NCI-H2227 treated with DMSO at 0.1 percent for 48 hours (cell line): ENCODE results near the gene WDFY4.

Source experiments
- DNase-seq: peaks from one replicate; lab custom pipeline; 2025; lab: John Stamatoyannopoulos, UW

WDFY4 gene

DNA sequence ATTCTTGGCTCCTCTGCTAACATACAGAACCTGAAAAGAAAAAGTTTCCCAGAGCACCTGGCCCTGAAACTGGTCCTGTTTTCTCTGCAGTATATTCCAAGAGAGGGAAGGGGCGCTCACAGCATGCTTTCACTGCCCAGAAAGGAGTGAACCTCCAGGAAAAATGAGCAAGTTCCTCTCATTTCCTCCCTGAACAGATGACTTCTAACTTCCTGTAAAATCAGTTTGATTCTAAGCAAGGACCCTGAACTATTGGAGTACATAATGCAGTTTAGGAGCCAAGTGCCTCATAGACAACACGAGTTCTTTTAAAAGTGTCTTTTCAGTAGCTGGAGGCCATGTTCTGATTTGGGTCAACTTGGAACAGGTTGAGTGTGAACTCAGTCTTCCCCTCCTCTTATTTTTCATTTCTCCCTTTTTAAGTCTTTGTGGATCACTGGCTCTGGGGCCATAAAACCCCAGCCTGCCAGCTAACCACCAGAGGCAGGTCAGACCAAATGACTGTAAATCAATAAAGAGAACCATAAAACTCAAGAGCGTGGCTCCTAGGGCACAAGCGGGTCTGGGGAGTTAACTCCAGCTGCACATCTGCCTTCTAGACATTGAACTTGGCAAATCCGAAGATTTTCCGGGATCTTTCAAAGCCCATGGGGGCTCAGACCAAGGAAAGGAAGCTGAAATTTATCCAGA is 260.9 kb downstream of the WDFY4 start:
- no peak for DNase-seq

DNA sequence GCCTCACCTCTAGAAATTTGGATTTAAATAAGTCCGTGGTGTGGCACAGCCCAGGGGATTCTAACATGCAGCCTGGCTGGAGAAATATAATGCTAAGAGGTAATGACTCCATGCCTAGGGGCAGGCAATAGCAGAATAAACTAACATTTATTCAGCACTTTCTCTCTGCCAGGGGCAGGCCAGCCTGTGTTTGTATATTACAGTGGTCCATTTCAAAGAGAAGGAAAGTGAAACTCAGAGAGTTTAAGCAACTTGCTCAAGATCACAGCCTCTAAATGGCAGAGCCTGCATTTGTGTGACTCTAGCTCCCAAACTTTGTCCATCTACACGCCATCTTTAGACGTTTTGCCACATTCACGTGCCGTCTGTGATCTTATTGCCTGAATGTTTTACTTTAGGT is 261.7 kb downstream of the WDFY4 start:
- no peak for DNase-seq

DNA sequence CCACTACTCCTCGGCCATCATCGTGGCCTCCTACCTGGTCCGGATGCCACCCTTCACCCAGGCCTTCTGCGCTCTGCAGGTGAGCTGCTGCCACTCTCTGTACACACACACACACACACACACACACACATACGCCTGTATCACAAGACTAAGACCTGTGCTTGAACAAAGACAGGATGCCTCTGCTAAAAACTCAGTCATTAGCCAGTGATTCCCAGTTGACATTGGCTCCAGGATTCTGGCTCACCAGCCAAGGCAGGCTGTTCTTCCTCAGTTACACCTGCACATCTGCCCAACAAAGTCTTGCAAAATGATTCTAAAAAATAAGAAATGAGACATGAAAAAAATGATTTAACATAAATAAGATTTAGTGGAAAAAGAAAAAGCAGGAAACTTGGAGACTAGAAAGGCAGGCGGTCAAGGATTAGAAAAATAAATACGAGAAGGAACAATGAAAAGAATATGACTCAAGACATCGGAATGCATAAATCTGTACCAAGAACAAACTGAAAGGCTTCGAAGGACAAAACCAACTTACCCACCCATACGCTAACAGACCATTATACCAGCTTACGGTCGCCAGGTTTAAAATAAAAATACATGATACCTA is 262.3 kb downstream of the WDFY4 start:
- DNase-seq = no peak

DNA sequence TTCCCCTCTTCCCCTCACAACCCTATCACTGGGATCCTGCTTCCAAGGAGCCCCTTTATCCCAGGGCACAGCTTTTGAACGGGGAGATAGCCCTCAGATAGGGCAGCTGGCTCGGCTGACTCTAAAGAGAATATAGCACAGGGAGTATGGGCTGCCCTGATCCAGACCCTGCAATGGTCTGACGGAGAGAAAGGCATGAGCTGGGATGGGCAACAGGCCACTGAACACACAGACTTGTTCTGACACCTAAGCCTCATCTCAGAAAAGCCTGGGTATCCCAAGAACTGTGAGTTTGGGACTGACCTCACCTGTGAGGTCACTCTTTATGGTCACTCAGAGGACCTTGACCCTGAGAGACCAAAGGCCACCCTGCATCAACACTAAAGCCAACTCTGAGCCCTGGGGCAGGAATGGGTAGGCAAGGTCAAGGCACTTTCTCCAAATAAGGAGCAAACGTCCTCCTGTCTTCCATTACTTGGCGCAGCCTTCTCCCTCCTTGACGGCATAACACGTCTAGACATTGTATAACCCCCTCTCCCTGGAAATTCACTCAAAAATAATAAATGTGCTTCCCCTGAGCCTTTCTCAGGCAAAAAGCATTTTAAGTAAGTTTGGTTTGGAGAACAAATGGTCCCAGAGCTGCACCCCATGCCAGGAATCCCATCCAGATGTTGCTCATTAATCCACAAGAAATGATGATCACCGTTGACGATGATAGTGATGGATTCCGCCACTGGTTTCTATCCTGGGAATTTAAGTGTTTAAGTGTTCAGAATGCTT is 263.2 kb downstream of the WDFY4 start:
- no peak for DNase-seq

DNA sequence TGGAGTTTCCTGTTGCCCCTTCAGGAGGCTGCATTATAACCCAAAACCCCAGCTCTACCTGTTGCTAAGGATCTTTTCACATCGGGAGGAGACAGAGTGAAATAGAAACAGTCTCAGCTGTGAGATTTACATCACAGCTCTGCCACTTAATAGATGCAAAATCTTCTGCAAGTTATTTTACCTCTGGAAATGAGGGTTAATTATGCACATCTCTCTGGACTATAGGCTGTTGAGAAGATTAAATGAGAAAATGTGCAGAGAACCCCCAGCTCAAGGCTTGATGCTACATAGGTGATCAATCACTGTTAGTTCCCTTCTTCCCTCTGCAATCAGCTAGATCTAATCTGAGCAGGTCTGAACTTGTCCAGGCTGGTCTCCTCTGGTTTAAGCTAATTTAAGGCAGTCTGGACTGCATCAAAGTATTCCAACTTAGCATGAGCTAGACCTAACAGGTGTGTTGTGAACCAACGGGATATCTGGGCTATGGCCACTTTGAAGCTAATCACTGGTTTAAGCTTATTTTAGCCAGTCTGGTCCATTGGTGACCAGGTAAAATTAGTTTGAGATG is 263.9 kb downstream of the WDFY4 start:
- no peak for DNase-seq

DNA sequence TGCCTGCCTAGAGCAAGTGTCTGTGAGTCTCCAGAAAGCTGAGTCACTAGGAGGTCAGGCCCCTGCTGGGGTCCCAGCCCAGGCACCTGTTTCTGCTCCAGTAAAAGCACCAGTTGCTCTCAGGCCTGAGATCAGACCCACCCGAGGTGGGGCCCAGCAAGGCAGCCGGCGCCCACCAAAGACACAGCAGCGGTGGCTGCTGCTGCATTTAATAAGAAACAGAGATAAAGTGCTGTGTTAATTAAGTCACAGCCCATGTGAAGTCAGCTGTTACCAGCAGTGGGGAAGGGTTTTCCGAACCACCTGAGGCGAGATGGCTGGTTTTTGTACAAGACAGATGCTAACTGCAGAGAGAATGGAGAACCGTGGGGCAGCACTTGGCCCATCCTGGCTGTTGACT is 267.0 kb downstream of the WDFY4 start:
- DNase-seq = no peak

DNA sequence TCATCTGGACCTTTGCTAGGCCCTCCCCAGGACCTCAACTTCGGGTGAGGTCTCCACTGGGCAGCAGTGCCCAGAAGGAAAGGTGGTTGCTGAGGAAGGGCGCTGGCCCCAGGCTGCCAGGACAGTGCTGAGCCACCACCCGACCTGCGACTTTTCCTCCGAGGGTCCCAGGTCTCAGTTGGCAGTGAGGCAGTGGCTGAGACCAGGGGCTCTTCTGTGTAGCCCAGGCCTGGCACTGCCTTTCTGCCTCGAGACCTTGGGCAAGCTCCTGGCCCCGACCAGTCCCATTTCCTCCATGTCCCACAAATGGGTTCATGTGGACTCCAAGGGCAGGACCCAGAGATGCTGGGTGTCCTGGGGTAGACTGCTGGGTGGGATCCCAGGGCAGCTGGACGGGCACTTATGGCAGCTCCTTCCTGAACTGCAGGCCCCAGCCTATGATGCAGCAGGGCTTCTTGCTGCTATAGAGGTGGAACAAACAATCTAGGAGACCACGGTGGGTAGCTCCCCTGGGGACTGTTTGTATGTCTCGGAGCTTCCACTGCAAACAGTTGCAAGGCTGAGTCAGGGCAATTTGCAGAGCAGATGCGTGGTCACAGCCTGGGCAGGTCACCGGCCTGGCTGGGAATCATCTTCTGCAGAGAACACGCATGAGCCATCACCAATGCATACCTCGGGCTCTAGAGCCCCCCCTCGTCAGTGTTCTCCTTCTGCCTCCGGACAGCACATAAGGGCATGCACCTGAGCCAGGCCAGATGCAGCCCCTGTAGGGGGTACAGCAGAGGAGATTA is 272.9 kb downstream of the WDFY4 start:
- DNase-seq = no peak

DNA sequence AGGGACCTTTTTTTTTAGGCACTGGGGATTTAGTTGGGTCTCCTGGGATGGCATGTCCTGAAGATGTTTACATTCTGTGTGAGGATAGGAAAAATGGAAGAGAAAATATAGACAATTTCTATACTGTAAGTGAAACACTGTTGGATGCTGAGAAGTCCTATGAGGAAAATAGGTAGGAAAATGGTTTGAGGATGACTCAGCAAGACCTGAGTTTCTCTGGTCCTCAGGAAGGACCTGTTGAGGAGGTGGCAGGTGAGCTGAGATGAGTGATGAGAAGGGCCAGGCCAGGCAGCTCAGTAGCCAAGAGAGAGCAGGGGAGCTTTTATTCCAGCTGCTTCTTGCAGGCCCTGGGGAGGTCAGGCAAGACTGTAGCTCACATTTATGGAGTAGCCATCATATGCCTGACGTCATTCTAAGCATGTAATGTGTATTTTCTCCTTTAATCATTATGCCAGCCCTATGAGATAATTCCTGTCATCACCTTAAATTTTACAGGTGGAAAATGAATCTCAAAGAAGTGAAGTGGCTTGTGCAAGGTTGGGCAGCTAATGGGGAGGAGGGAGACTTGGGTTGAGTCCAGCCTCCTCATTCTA is 274.0 kb downstream of the WDFY4 start:
- DNase-seq = no peak

DNA sequence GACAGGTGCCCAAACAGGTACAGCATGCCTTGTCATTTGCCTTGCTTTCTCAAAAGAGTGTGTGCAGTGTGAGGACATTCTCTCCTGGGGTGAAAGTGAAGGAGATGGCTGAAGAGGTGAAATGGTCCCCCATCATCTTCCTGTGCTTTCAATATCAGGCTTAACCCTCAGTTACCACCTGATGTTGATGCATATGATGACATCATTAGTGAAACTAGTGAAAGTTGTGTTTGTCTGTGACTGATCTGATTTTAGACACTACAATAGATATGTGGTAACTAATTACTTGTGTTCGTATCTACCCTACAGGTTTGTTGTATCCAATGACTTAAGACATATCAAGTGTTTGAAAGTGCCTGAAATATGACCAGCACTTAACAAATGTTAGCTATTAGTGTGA is 279.4 kb downstream of the WDFY4 start:
- DNase-seq = no peak

DNA sequence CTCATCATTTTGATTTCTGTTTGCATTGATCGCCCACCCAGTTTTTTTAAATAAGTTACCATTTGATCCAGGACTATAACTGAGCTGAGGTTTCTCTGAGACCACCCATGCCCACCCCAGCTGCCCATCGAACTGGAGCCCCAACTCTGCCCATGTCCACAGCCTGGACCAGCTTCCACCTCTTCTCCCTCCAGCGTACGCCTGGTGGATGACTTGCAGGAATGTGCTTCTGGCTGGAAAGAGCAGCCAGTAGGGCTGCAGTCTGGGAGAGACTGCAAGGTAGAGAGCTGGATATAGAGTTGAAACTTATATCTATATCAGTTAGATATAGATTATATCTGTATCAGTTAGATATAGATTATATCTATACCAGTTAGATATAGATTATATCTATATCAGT is 280.8 kb downstream of the WDFY4 start:
- no peak for DNase-seq

DNA sequence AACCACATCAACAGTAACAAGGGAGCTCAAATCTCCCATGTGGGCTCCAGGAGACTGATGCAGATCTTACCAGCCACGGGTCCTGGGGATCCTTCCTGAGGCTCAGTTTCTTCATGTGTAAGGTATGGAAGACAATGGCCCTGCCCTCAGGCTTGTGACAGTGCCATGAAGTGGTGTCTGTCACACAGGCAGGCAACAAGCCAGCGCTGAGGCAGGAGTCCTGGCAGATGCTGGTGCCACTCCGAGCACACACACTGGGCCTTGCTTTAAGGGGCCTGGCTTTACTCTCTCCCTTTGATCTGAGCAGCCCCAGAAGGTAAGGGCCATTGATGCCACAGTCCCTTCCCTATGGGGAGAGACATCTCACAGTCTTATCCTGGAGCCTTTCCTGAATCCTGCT is 283.4 kb downstream of the WDFY4 start:
- no peak for DNase-seq

DNA sequence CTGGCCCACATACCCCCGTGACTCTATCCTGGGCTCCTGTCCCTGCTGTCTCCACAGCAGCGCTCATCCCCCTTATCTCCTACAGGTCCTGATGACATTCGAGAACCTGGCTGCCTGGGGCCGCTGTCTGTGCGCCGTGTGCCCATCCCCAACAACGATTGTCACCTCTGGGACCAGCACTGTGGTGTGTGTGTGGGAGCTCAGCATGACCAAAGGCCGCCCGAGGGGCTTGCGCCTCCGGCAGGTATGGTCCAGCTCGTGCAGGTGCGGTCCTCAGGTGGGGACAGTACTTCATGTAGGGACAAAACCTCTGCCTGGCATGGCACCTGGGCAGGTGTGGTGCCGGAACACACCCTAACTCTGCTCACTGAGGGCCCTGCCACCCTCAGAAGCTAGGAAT is 285.4 kb downstream of the WDFY4 start:
- DNase-seq = no peak

DNA sequence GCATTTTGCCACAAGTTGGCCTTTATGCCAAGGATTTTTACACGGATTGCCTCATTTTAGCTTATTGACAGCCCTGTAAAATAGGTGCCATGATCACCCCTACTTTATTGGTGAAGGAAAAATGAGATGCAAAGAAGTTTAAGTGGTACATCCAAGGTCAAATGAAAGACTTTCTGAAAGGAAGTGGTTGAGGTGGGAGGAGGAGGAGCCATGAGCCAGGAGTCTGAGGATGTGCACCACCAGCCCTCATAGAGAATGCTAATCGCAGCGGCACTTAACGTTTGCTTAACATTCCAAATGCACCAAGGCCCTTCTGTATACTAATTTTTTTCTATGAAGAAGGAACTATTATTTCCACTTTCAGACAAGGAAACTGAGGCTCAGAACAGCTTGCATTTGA is 286.0 kb downstream of the WDFY4 start:
- no peak for DNase-seq

DNA sequence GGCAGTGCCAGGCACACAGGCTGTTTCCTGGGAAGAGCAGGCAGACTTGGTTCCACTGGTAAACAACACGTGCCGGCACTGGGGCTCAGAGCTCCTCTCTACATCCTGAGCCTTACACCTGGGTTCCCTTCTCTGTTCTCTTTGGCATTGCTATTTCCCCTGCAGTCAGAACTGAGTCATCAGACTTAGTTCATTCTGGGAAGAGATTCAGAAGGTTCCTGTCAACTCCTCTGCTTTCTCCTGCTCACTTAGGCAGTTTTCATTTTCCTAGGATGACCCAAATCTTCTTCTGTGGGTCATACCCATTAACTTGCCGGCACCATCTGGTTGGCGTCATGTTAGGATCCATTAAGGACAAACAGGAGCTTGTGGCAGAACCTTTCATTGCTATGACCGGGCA is 288.4 kb downstream of the WDFY4 start:
- no peak for DNase-seq

DNA sequence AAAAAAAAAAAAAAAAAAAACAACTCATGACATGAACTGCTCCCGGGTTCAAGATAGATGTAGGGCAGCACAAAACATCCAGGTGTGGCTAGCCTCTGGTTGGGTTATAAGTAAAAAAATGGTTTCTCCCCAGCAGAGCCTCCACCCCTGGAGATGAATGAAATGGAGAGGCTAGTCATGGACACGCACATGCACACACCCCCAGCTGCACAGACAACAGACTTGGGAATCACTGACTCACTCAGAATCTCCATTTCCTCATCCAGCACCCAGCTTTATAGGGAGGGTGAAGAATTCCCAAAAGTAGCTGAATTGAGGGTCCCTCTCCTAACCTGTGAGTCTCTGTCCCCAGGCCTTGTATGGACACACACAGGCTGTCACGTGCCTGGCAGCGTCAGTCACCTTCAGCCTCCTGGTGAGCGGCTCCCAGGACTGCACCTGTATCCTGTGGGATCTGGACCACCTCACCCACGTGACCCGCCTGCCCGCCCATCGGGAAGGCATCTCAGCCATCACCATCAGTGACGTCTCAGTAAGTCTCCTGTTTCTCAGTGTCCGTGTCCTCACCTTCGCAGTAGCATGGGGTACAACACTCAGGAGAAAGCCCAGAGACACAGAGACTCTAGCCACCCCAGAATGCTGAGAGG is 290.0 kb downstream of the WDFY4 start:
- no peak for DNase-seq

DNA sequence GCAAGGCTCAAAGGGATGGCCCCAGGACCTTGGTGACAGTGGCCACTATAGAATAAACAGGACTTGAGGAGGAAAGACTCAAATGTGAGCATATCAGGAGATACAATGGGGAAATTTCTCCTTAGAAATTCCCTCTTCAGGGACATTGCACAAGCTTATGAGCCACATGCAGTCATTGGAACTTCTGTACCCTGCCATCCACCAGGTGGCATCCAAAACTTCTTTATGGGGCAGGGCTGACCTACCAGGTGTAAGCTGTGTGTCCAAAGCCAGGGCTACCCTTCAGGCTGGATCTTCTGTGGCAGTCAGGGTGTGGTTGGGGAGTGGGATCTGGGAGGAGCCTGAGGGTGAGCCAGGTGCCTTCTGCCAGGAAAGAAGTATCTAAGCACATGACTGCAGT is 291.5 kb downstream of the WDFY4 start:
- DNase-seq = no peak

DNA sequence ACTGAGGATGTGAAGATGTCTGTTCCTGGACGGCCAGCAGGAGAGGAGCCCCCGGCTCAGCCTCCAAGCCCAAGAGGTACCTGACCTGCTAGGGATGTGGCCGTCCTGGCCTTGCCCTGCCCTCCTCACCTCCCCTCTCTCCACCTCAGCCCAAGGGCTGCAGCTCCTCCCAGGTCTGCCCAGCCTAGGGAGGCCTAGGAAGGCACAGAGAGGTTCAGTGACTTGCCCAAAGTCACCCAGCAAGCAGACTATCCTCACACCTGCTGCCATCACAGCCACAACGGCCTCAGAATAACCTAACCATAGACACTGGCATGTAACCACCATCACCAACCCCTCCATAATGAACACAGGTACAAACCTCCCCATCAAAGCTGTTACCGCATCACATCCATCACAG is 293.6 kb downstream of the WDFY4 start:
- DNase-seq = no peak

DNA sequence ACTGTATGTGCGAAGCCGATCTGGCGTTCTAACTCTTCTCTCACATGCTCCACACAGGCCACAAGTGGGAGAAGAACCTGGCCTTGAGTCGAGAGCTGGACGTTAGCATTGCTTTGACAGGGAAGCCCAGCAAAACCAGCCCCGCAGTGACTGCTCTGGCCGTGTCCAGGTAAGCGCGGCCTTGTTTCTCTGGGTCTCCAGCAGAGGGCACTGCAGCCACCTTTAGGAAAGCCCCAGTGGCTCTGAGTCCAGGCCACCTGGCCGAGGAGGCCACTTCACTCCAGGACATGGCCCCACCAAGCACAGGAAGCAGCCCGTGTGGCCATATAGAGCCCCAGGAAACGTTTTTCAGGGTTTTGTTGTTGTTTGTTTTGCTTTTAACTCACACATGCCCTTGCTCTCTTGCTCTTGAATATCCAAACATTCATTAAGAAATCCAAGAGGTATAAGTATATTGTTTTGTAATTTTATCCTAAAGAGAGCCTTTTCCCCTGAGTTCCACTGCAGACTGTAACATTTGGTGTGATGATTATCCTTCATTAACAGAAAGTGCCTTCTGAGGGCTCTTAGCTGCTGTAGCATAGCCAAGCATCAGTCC is 296.7 kb downstream of the WDFY4 start:
- DNase-seq = no peak

DNA sequence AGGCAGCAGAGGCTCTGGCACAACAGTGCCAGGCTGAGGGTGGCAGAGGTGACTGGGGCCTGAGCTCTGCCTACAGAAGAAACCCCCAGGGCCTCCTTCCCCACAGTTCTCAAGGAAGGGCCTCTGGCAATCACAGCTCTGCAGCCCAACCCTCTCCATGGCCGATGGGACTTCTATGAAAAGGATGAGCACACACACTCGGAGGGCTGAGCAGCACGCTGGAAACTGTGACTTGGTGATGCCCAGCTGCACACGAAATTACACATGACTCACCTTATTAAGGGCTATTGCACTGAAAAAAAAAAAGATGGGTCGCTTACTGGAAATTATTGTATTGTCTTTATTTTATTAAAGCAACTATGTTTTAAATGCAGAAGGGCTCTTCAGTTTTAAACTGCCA is 297.9 kb downstream of the WDFY4 start:
- DNase-seq = no peak

DNA sequence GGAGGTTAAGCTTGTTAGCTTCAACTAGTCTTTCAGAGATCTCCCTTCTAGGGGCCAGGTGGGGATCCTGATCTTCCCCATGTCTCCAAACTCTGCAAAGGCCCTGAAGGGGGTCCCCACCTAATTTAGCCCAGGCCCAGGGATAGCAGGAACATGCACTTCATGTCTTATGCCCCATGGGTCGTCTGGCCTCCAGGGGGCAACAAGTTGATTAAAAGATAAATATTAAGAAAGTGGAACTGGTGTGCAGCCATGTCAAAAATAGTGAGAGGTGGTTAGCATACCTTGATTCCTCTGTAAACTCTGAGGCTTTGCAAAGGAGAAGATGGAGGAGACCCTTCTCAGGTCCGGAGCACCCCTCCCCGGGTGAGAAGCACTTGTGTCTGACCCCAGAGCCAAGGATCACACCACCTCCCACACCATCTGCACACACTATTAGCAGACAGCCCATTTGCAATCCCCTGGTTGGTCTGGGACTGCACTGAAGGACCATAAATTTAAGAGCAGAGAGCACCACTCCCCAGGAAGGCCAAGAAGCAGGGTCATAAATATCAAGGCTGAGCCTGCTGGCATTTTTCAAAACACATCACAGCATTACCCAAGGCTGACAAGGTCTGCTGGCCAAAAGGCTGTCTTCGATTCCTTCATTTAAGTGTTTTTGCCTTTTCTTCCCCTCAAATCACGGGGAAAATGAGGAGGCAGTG is 299.1 kb downstream of the WDFY4 start:
- no peak for DNase-seq
